Smooth muscle cell of bladder (primary cell): Measurements from ENCODE around the gene SNCAIP. TPM values are rescaled to one million over a fixed set of nuclear protein-coding genes. Genes with fewer than 3 reads are reported as not detected.

Experiments used
- total RNA-seq: library from RNA; depleted of rRNA; stranded (reverse); fragments of >200 nt; gene quantifications from 2 replicates; pipeline ENCODE4 v1.2.3, GENCODE V29; 2014

Gene SNCAIP
- total RNA-seq: 14.2 and 19.4 TPM in 2 replicates

GRCh38 chr5:122311961-122312590, at the start of gene SNCAIP:
TSS of gene SNCAIP (plus strand) at chr5:122312237. CDS start at chr5:122391135, 78,898 bp downstream.

Other genes starting within 250 kb of the SNCAIP start
- 94.2 and 171 TPM in 2 replicates for gene LOX, start 234.0 kb upstream of the SNCAIP start, total RNA-seq
- under 0.01 and 0.18 TPM in 2 replicates for gene ZNF474, start 182.7 kb upstream of the SNCAIP start, total RNA-seq